CD14-positive monocyte (primary cell): ENCODE results near the gene NKAIN4. TPM values are rescaled to one million over a fixed set of nuclear protein-coding genes. Genes with fewer than 3 reads are reported as not detected.
A peak's percentile ranks its signal among the peaks of the same experiment; 100 is the strongest.

Experiments
- DNase-seq, 3 donors: peaks; one replicate each; pipeline ENCODE4 v3.0.0-alpha.2; 2011 to 2022
- H2AFZ ChIP-seq: 2 replicates; pipeline ENCODE4 v1.6.0; 2012; ENCODE audit warnings: mild to moderate bottlenecking, low read depth, low read length, inconsistent platforms; ENCODE audit not compliant: insufficient read depth, poor library complexity, severe bottlenecking
- H3K27ac ChIP-seq, 2 donors: 1 replicate in 1 of 2; 2 replicates in 1 of 2; pipeline ENCODE4 v1.5.1; 2012 to 2013; ENCODE audit warnings: low read length in 2 of 2, control low read depth in 1 of 2, inconsistent platforms in 1 of 2, low read depth in 1 of 2, mild to moderate bottlenecking in 1 of 2
- H3K27me3 ChIP-seq, 2 donors: one replicate each; pipeline versions ENCODE4 v1.6.0 to v1.6.1; 2011 to 2013; ENCODE audit warnings: low read length in 2 of 2; ENCODE audit not compliant: control insufficient read depth in 2 of 2, insufficient read depth in 2 of 2
- H3K36me3 ChIP-seq, 2 donors: replicated peaks in 1 of 2; 1 replicate in 1 of 2; 2 replicates in 1 of 2; pipeline versions ENCODE4 v1.5.1 to v1.6.1; 2012 to 2013; ENCODE audit warnings: low read length in 2 of 2, control low read depth in 1 of 2, inconsistent platforms in 1 of 2, mild to moderate bottlenecking in 1 of 2; ENCODE audit not compliant: insufficient read depth in 2 of 2, control insufficient read depth in 1 of 2
- H3K4me1 ChIP-seq, 2 donors: 1 replicate in 1 of 2; 2 replicates in 1 of 2; pipeline versions ENCODE4 v1.5.1 to v1.6.1; 2012 to 2013; ENCODE audit warnings: low read length in 2 of 2, control low read depth in 1 of 2, inconsistent platforms in 1 of 2, mild to moderate bottlenecking in 1 of 2, moderate library complexity in 1 of 2; ENCODE audit not compliant: insufficient read depth in 2 of 2, control insufficient read depth in 1 of 2
- H3K4me2 ChIP-seq: replicated peaks from 2 replicates; pipeline ENCODE3; 2012; ENCODE audit warnings: low read length, moderate library complexity, mild to moderate bottlenecking; ENCODE audit not compliant: poor library complexity, severe bottlenecking; ENCODE audit errors: extremely low read depth
- H3K4me3 ChIP-seq, 3 experiments: fragments of 200-600 bp in 1 of 3; sonication (generic) in 1 of 3; replicated peaks in 1 of 3; 1 replicate in 2 of 3; 2 replicates in 1 of 3; pipeline ENCODE4 v1.5.1; 2011 to 2013; ENCODE audit warnings: low read length in 3 of 3, mild to moderate bottlenecking in 3 of 3, control low read depth in 2 of 3, low read depth in 2 of 3, inconsistent platforms in 1 of 3, moderate library complexity in 1 of 3
- H3K79me2 ChIP-seq: 2 replicates; pipeline ENCODE4 v1.6.0; 2012; ENCODE audit warnings: mild to moderate bottlenecking, control low read depth, inconsistent platforms, low read length, moderate library complexity; ENCODE audit not compliant: insufficient read depth
- H3K9ac ChIP-seq: 2 replicates; pipeline ENCODE4 v1.6.0; 2017; ENCODE audit warnings: low read length, mild to moderate bottlenecking; ENCODE audit not compliant: insufficient read depth, poor library complexity, severe bottlenecking
- H3K9me3 ChIP-seq, 2 donors: replicated peaks in 1 of 2; 1 replicate in 1 of 2; 2 replicates in 1 of 2; pipeline versions ENCODE4 v1.5.1 to v1.6.1; 2012 to 2013; ENCODE audit warnings: low read length in 2 of 2, control low read depth in 1 of 2; ENCODE audit not compliant: control insufficient read depth in 1 of 2, insufficient read depth in 1 of 2
- H4K20me1 ChIP-seq: 2 replicates; pipeline ENCODE4 v1.6.0; 2012; ENCODE audit warnings: mild to moderate bottlenecking, low read length, control low read depth, moderate library complexity; ENCODE audit not compliant: insufficient read depth
- H3K27ac Mint-ChIP-seq, 7 donors: one replicate each; pipeline ENCODE4 v1.8.0; 2020; ENCODE audit warnings: mild to moderate bottlenecking in 7 of 7, mixed read lengths in 7 of 7, moderate library complexity in 6 of 7, inconsistent platforms in 2 of 7
- H3K27me3 Mint-ChIP-seq, 3 donors: one replicate each; pipeline ENCODE4 v1.8.0; 2021 to 2022; ENCODE audit warnings: low read depth in 3 of 3, mild to moderate bottlenecking in 3 of 3, mixed read lengths in 3 of 3, moderate library complexity in 3 of 3, inconsistent platforms in 1 of 3
- H3K36me3 Mint-ChIP-seq, 2 donors: one replicate each; pipeline ENCODE4 v1.8.0; 2020; ENCODE audit warnings: mixed read lengths in 2 of 2, inconsistent platforms in 1 of 2, mild to moderate bottlenecking in 1 of 2
- H3K4me1 Mint-ChIP-seq: one replicate; pipeline ENCODE4 v1.8.0; 2020; ENCODE audit warnings: mild to moderate bottlenecking, mixed read lengths
- H3K4me3 Mint-ChIP-seq, 2 donors: one replicate each; pipeline ENCODE4 v1.8.0; 2020; ENCODE audit warnings: mild to moderate bottlenecking in 2 of 2, mixed read lengths in 2 of 2, moderate library complexity in 1 of 2
- H3K9me3 Mint-ChIP-seq, 7 donors: one replicate each; pipeline ENCODE4 v1.8.0; 2020 to 2022; ENCODE audit warnings: mixed read lengths in 7 of 7, mild to moderate bottlenecking in 6 of 7, moderate library complexity in 6 of 7, inconsistent platforms in 2 of 7
- WGBS: methylation state at CpG from one replicate; pipeline ENCODE4 v1.1.5; 2013; ENCODE audit warnings: missing lambda C conversion rate; ENCODE audit not compliant: insufficient coverage; 5-methylcytosine and 5-hydroxymethylcytosine counted together
- intact Hi-C, 2 donors: fragments of 100-400 bp; cut with micrococcal nuclease; formaldehyde crosslinking; loops; one replicate each; pipeline versions ENCODE4 v1.15.0 to v1.15.1; 2023
- polyA plus RNA-seq, 3 donors: library from polyadenylated mRNA; depleted of rRNA in 1 of 3; unstranded in 2 of 3; stranded (reverse) in 1 of 3; fragments of 300-500 nt in 2 of 3; fragments of >200 nt in 1 of 3; fragmentation: Illumina TruSeq in 2 of 3; gene quantifications; 1 replicate in 2 of 3; 2 replicates in 1 of 3; pipeline ENCODE4 v1.2.3, GENCODE V29; 2012 to 2021
- TF ChIP-seq, protein P1 (sequence below): fragments of 200-600 bp; IDR thresholded peaks from one replicate; pipeline ENCODE4 v1.8.0; 2022; ENCODE audit warnings: antibody characterized with exemption, mild to moderate bottlenecking

Gene NKAIN4
- polyA plus RNA-seq, 3 donors = not detected

DNA sequence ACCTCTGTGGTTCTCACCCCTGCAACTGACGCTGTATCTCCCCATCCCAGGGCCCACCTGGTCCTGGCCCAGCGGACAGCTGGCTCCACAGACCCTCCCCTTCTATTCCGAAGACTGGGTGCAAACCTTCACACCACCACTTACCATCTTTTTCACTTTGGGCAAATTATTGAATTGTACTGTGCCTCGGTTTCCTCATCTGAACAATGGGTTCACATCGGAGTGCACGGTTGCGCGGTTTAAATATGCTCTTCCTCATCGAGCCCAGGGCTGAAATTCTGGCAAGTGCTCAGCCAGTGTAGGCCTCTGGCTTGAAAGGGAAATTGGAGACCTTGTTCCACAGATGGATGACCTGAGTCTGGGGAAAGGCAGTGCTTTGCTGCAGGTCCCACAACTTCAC is 15.5 kb upstream of the NKAIN4 start:
- TF ChIP-seq, protein P1, sequence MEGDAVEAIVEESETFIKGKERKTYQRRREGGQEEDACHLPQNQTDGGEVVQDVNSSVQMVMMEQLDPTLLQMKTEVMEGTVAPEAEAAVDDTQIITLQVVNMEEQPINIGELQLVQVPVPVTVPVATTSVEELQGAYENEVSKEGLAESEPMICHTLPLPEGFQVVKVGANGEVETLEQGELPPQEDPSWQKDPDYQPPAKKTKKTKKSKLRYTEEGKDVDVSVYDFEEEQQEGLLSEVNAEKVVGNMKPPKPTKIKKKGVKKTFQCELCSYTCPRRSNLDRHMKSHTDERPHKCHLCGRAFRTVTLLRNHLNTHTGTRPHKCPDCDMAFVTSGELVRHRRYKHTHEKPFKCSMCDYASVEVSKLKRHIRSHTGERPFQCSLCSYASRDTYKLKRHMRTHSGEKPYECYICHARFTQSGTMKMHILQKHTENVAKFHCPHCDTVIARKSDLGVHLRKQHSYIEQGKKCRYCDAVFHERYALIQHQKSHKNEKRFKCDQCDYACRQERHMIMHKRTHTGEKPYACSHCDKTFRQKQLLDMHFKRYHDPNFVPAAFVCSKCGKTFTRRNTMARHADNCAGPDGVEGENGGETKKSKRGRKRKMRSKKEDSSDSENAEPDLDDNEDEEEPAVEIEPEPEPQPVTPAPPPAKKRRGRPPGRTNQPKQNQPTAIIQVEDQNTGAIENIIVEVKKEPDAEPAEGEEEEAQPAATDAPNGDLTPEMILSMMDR = no peak
- peaks cover 0 to 3% of the 10 kb centered on the region in 2 donors for H3K27me3 ChIP-seq
- peak overlapping the region in 1 of 7 donors; percentile 26 for H3K27ac Mint-ChIP-seq
- no peaks in the 10 kb centered on the region for H3K36me3 Mint-ChIP-seq
- H3K9me3 ChIP-seq = no peaks in the 10 kb centered on the region
- peaks cover 13% of the 10 kb centered on the region for H4K20me1 ChIP-seq
- H3K4me3 Mint-ChIP-seq = no peak overlapping the region
- intact Hi-C loops = loop anchor here (5.0 to 10.0 kb wide), 2 partner anchors 47 to 635 kb away; no protein-coding TSS in a partner anchor
- no peaks in the 10 kb centered on the region for H3K36me3 ChIP-seq
- H2AFZ ChIP-seq = no peak overlapping the region
- H3K27me3 Mint-ChIP-seq = peaks cover 2 to 25% (median 10%) of the 10 kb centered on the region in 3 donors
- WGBS = 88% methylated on average over 7 of the region's 9 CpGs
- H3K4me1 Mint-ChIP-seq = peaks cover 17% of the 10 kb centered on the region
- H3K4me1 ChIP-seq = peaks cover 17 to 19% of the 10 kb centered on the region in 2 donors
- H3K4me2 ChIP-seq = no peak overlapping the region
- peaks cover 21% of the 10 kb centered on the region for H3K79me2 ChIP-seq
- H3K27ac ChIP-seq = no peak overlapping the region
- peaks cover 0 to 1% (median 0%) of the 10 kb centered on the region in 7 donors for H3K9me3 Mint-ChIP-seq
- no peak overlapping the region for H3K9ac ChIP-seq
- no peak overlapping the region for H3K4me3 ChIP-seq
- DNase-seq = no peak

DNA sequence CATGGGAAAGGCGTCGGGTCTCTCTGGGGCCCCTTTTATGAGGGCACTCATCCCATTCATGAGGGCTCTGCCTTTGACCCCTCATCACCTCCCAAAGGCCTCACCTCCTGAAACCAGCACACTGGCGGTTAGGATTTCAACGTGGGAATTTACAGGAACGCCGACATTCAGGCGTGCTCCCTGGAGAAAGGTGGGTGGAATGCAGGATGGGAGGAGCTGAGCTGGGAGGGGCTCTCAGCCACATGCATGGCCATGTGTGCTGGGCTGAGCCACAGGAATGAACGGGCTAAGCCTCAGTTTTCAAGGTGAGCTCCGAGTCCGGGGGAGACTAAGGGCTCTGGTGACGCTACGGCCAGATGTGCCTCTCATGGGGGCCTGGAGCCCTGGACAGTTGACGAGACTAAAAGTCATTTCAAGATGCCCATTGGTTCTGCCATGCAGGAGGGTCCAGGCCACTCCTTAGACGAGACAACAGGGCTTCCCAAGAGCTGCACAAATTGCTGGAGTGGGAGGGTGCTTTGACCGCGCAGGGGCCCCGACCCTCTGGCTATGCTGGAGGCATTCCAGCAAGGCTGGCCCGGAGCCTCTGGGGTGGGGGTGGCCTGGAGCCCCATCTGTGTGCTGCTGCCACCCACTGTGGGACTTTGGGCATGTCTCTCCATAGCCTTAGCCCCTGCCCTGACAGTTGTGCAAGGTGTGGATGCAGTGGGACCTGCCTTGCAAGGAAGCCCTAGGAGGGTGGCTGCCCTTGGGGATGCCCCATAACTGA is 14.6 kb upstream of the NKAIN4 start:
- H2AFZ ChIP-seq = no peak overlapping the region
- TF ChIP-seq, protein P1 = no peak
- Mint-ChIP-seq H3K27me3 (peaks cover 3 to 27% (median 14%) of the 10 kb centered on the region in 3 donors), H3K9me3 (peaks cover 0 to 2% (median 0%) of the 10 kb centered on the region in 7 donors), H3K4me1 (peaks cover 13% of the 10 kb centered on the region), H3K27ac (no peak overlapping the region), H3K36me3 (no peaks in the 10 kb centered on the region), H3K4me3 (no peak overlapping the region)
- 65% methylated on average over 16 of the region's 18 CpGs for WGBS
- H3K9ac ChIP-seq = no peak overlapping the region
- H3K4me3 ChIP-seq = no peak overlapping the region
- H3K4me2 ChIP-seq = no peak overlapping the region
- no peak for DNase-seq
- peaks cover 0 to 3% of the 10 kb centered on the region in 2 donors for H3K27me3 ChIP-seq
- H3K27ac ChIP-seq = no peak overlapping the region
- H4K20me1 ChIP-seq = peaks cover 5% of the 10 kb centered on the region
- H3K36me3 ChIP-seq = no peaks in the 10 kb centered on the region
- peaks cover 13 to 14% of the 10 kb centered on the region in 2 donors for H3K4me1 ChIP-seq
- H3K9me3 ChIP-seq = no peaks in the 10 kb centered on the region
- intact Hi-C loops = no loop called here
- H3K79me2 ChIP-seq = peaks cover 13% of the 10 kb centered on the region
